Kidney (tissue), 14 donors: Measurements from ENCODE around the gene RAPGEF6. TPM values are rescaled to one million over a fixed set of nuclear protein-coding genes. Genes with fewer than 3 reads are reported as not detected.
A peak's percentile ranks its signal among the peaks of the same experiment; 100 is the strongest.

Source experiments
- DNase-seq, 5 donors: peaks; one replicate each; pipeline ENCODE4 v3.0.0-alpha.2; 2013 to 2020
- FAIRE-seq: peaks from 2 replicates; lab custom pipeline; 2012; peaks lifted over from hg19 to GRCh38; lab: Jason Lieb, UNC
- H3K27ac ChIP-seq, 2 donors: one replicate each; pipeline ENCODE4 v1.7.0; 2013; ENCODE audit warnings: low read depth in 2 of 2, low read length in 2 of 2, inconsistent platforms in 1 of 2
- H3K27me3 ChIP-seq: one replicate; pipeline ENCODE4 v1.7.1; 2013; ENCODE audit warnings: low read length, inconsistent platforms; ENCODE audit not compliant: control insufficient read depth, insufficient read depth
- H3K36me3 ChIP-seq, 3 donors: one replicate each; pipeline versions ENCODE4 v1.7.0 to v1.7.1; 2013; ENCODE audit warnings: low read length in 3 of 3, control low read depth in 1 of 3, inconsistent platforms in 1 of 3; ENCODE audit not compliant: insufficient read depth in 3 of 3, control insufficient read depth in 2 of 3
- H3K4me1 ChIP-seq, 3 donors: one replicate each; pipeline versions ENCODE4 v1.7.0 to v1.7.1; 2013; ENCODE audit warnings: low read length in 3 of 3, inconsistent platforms in 1 of 3, low read depth in 1 of 3; ENCODE audit not compliant: control insufficient read depth in 2 of 3, insufficient read depth in 2 of 3
- H3K4me3 ChIP-seq, 3 donors: one replicate each; pipeline versions ENCODE4 v1.7.0 to v1.8.1; 2013; ENCODE audit warnings: low read length in 3 of 3, control low read depth in 1 of 3, inconsistent platforms in 1 of 3
- H3K9ac ChIP-seq, 3 donors: one replicate each; pipeline versions ENCODE4 v1.7.0 to v1.7.1; 2013; ENCODE audit warnings: low read length in 3 of 3, control low read depth in 1 of 3, inconsistent platforms in 1 of 3
- H3K9me3 ChIP-seq, 3 donors: one replicate each; pipeline versions ENCODE4 v1.7.0 to v1.7.1; 2013; ENCODE audit warnings: low read length in 3 of 3, control low read depth in 1 of 3, inconsistent platforms in 1 of 3; ENCODE audit not compliant: control insufficient read depth in 2 of 3, insufficient read depth in 1 of 3
- CTCF ChIP-seq: IDR thresholded peaks from 3 replicates; pipeline ENCODE4 v1.5.1; 2012; ENCODE audit warnings: mild to moderate bottlenecking, moderate library complexity, borderline replicate concordance; ENCODE audit not compliant: insufficient read depth; ENCODE audit errors: extremely low read depth
- intact Hi-C: fragments of 100-400 bp; cut with DNase I; formaldehyde crosslinking; loops from one replicate; pipeline ENCODE4 v1.11.1; 2022
- polyA plus RNA-seq: library from polyadenylated mRNA; stranded (reverse); fragments of 350-450 nt; fragmentation: Illumina TruSeq; extraction: RNeasy Lipid Tissue Mini Kit (QIAGEN cat#74804); gene quantifications from one replicate; pipeline ENCODE4 v1.2.3, GENCODE V29; 2014; ENCODE audit warnings: low read depth, low replicate concordance; ENCODE audit not compliant: insufficient read depth
- total RNA-seq: library from RNA; stranded (reverse); fragmentation: NEBNext Ultra II Directional; extraction: Animal tissue kit (Norgen Biotek cat#: 25700); gene quantifications from one replicate; pipeline ENCODE4 v1.2.1, GENCODE V29; 2021
- donor health status: control.
- donor health status: control.
- donor health status: control.
- donor health status: control.
- donor health status: control.
- donor health status: DM: yes; HTN: yes; CAD: no.
- donor health status: Normal renal cell carcinoma (clear cell type).

The RAPGEF6 gene
- total and polyA plus RNA-seq, 2 donors from 2014 or later, result 1.8 to 28.6 TPM

DNA sequence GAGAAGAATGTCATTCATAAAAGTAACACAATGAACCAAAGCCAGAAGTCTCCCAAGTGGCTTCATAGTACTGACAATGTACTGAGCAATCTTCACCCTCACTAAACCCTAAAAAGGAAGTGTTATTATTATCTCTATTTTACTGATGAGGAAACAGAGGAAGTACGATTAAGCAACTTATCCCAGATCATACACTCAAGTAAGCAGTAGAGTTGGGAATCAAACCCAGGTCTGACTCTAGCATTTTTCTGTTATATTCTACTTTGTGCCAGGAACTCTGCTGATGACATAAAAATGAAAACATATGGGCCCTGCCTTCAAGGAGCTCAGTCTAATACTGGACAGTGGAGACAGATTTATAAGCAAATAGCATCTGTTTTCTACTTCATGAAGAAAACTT is 109.2 kb downstream of the RAPGEF6 start:
- Histone ChIP-seq H3K36me3 (peaks cover 0 to 2% (median 0%) of the 10 kb centered on the region in 3 donors), H3K9me3 (no peaks in the 10 kb centered on the region), H3K27ac (no peak overlapping the region), H3K4me3 (no peak overlapping the region), H3K4me1 (no peaks in the 10 kb centered on the region), H3K27me3 (no peaks in the 10 kb centered on the region), H3K9ac (no peak overlapping the region)
- intact Hi-C loops, result no loop called here
- DNase-seq (no peak), FAIRE-seq (no peak)
- no peak for TF ChIP-seq CTCF

GRCh38 chr5:131524431-131524830 is 110.6 kb downstream of the RAPGEF6 start:
- intact Hi-C loops, result no loop called here
- FAIRE-seq, result no peak
- no peak for TF ChIP-seq CTCF

GRCh38 chr5:131523500-131524185 is 111.4 kb downstream of the RAPGEF6 start:
- intact Hi-C loops, result no loop called here
- H3K27ac ChIP-seq, result no peak overlapping the region
- H3K36me3 ChIP-seq, result peaks cover 0 to 2% (median 0%) of the 10 kb centered on the region in 3 donors
- H3K9me3 ChIP-seq, result no peaks in the 10 kb centered on the region
- H3K4me1 ChIP-seq, result no peaks in the 10 kb centered on the region
- DNase-seq (peak in 2 of 5 donors; percentile 16 to 29), FAIRE-seq (no peak)
- no peak for TF ChIP-seq CTCF
- H3K27me3 ChIP-seq, result no peaks in the 10 kb centered on the region
- H3K4me3 ChIP-seq, result no peak overlapping the region
- no peak overlapping the region for H3K9ac ChIP-seq

More at GRCh38 chr5:131524431-131524830, 110.6 kb downstream of the RAPGEF6 start:
- DNase-seq, result no peak
- H3K36me3 ChIP-seq, result peaks cover 0 to 2% (median 0%) of the 10 kb centered on the region in 3 donors
- no peaks in the 10 kb centered on the region for H3K27me3 ChIP-seq
- no peak overlapping the region for H3K9ac ChIP-seq
- H3K9me3 ChIP-seq, result no peaks in the 10 kb centered on the region
- no peak overlapping the region for H3K4me3 ChIP-seq
- no peak overlapping the region for H3K27ac ChIP-seq
- no peaks in the 10 kb centered on the region for H3K4me1 ChIP-seq
